H9 (cell line): Measurements from ENCODE around the gene MAJIN. TPM values are rescaled to one million over a fixed set of nuclear protein-coding genes. Genes with fewer than 3 reads are reported as not detected.

Source experiments
- DNase-seq: peaks from one replicate; pipeline ENCODE4 v3.0.0-alpha.2; 2017
- H2AFZ ChIP-seq: one replicate; pipeline ENCODE4 v1.6.1; 2013; ENCODE audit warnings: mild to moderate bottlenecking, low read length, control low read depth, moderate library complexity
- H2AK5ac ChIP-seq: 2 replicates; pipeline ENCODE4 v1.6.1; 2013; ENCODE audit warnings: low read length, control low read depth, mixed read lengths; ENCODE audit not compliant: insufficient read length
- H2BK120ac ChIP-seq: one replicate; pipeline ENCODE4 v1.6.1; 2013; ENCODE audit warnings: low read depth, mild to moderate bottlenecking, low read length, control low read depth, inconsistent platforms; ENCODE audit not compliant: poor library complexity, severe bottlenecking
- H2BK12ac ChIP-seq: 2 replicates; pipeline ENCODE4 v1.6.1; 2013; ENCODE audit warnings: low read length, control low read depth, mixed read lengths, low read depth; ENCODE audit not compliant: insufficient read length
- H2BK15ac ChIP-seq: 2 replicates; pipeline ENCODE4 v1.6.1; 2013; ENCODE audit warnings: low read depth, low read length, control low read depth
- H2BK20ac ChIP-seq: one replicate; pipeline ENCODE4 v1.6.1; 2013; ENCODE audit warnings: low read depth, mild to moderate bottlenecking, low read length, control low read depth, inconsistent platforms; ENCODE audit not compliant: poor library complexity, severe bottlenecking
- H2BK5ac ChIP-seq: 2 replicates; pipeline ENCODE4 v1.6.1; 2013; ENCODE audit warnings: low read length, control low read depth, mixed read lengths; ENCODE audit not compliant: insufficient read length
- H3K14ac ChIP-seq: 2 replicates; pipeline ENCODE4 v1.6.1; 2013; ENCODE audit warnings: low read length, control low read depth; ENCODE audit not compliant: insufficient read depth
- H3K18ac ChIP-seq: 2 replicates; pipeline ENCODE4 v1.6.1; 2013; ENCODE audit warnings: low read depth, mild to moderate bottlenecking, mixed read lengths, low read length, control low read depth; ENCODE audit not compliant: insufficient read length
- H3K23ac ChIP-seq: 2 replicates; pipeline ENCODE4 v1.6.1; 2013; ENCODE audit warnings: low read length, control low read depth, mixed read lengths, low read depth; ENCODE audit not compliant: insufficient read length
- H3K23me2 ChIP-seq: 2 replicates; pipeline ENCODE4 v1.6.1; 2013; ENCODE audit warnings: low read depth, mild to moderate bottlenecking, mixed read lengths, low read length, control low read depth; ENCODE audit not compliant: insufficient read length, poor library complexity, severe bottlenecking
- H3K27ac ChIP-seq: 2 replicates; pipeline ENCODE4 v1.5.1; 2013; ENCODE audit warnings: low read length, control low read depth, mixed read lengths, low read depth; ENCODE audit not compliant: insufficient read length
- H3K27me3 ChIP-seq: 2 replicates; pipeline ENCODE4 v1.6.1; 2013; ENCODE audit warnings: low read length, control low read depth, inconsistent platforms; ENCODE audit not compliant: insufficient read depth
- H3K4ac ChIP-seq: 2 replicates; pipeline ENCODE4 v1.6.1; 2013; ENCODE audit warnings: low read depth, mild to moderate bottlenecking, control low read depth, inconsistent platforms, low read length, moderate library complexity
- H3K4me1 ChIP-seq: 2 replicates; pipeline ENCODE4 v1.6.1; 2013; ENCODE audit warnings: low read length, control low read depth, inconsistent platforms; ENCODE audit not compliant: insufficient read depth
- H3K4me2 ChIP-seq: 2 replicates; pipeline ENCODE4 v1.6.1; 2013; ENCODE audit warnings: low read length, control low read depth, mixed read lengths; ENCODE audit not compliant: insufficient read length, insufficient read depth
- H3K56ac ChIP-seq: 2 replicates; pipeline ENCODE4 v1.6.1; 2013; ENCODE audit warnings: low read depth, mild to moderate bottlenecking, mixed read lengths, low read length, control low read depth; ENCODE audit not compliant: insufficient read length
- H3K79me1 ChIP-seq: 2 replicates; pipeline ENCODE4 v1.6.1; 2013; ENCODE audit warnings: low read depth, mild to moderate bottlenecking, moderate library complexity, low read length, control low read depth, inconsistent platforms; ENCODE audit not compliant: insufficient read depth, poor library complexity, severe bottlenecking
- H3K79me2 ChIP-seq: 2 replicates; pipeline ENCODE4 v1.6.1; 2013; ENCODE audit warnings: low read length, control low read depth, inconsistent platforms; ENCODE audit not compliant: insufficient read depth
- H3K9ac ChIP-seq: 2 replicates; pipeline ENCODE4 v1.6.1; 2013; ENCODE audit warnings: low read length, control low read depth, mixed read lengths; ENCODE audit not compliant: insufficient read length; ENCODE audit errors: extremely low read depth
- H3K9me3 ChIP-seq: one replicate; pipeline ENCODE4 v1.6.1; 2013; ENCODE audit warnings: low read depth, low read length, inconsistent platforms; ENCODE audit not compliant: control insufficient read depth
- H3T11ph ChIP-seq: one replicate; pipeline ENCODE4 v1.6.1; 2013; ENCODE audit warnings: mild to moderate bottlenecking, low read length, control low read depth, inconsistent platforms
- H4K20me1 ChIP-seq: one replicate; pipeline ENCODE4 v1.6.1; 2013; ENCODE audit not compliant: control insufficient read depth, insufficient read length, insufficient read depth
- H4K5ac ChIP-seq: 2 replicates; pipeline ENCODE4 v1.6.1; 2013; ENCODE audit warnings: low read depth, mild to moderate bottlenecking, mixed read lengths, low read length, control low read depth; ENCODE audit not compliant: insufficient read length
- H4K8ac ChIP-seq: replicated peaks from 2 replicates; pipeline ENCODE4 v1.6.1; 2013; ENCODE audit warnings: low read length, control low read depth, mixed read lengths, low read depth; ENCODE audit not compliant: insufficient read length
- H4K91ac ChIP-seq: 2 replicates; pipeline ENCODE4 v1.6.1; 2013; ENCODE audit warnings: low read depth, mild to moderate bottlenecking, moderate library complexity, mixed read lengths, low read length, control low read depth; ENCODE audit not compliant: insufficient read length
- H3K27ac Mint-ChIP-seq, 3 experiments: 2 replicates in 2 of 3; 3 replicates in 1 of 3; pipeline ENCODE4 v1.8.0; 2020 to 2021; ENCODE audit warnings: mixed read lengths in 3 of 3, mild to moderate bottlenecking in 1 of 3, moderate library complexity in 1 of 3
- H3K27me3 Mint-ChIP-seq: 2 replicates; pipeline ENCODE4 v1.8.0; 2021; ENCODE audit warnings: low read depth, mild to moderate bottlenecking, moderate library complexity, mixed read lengths
- H3K36me3 Mint-ChIP-seq, 3 experiments: 2 replicates in 2 of 3; 3 replicates in 1 of 3; pipeline ENCODE4 v1.8.0; 2020 to 2021; ENCODE audit warnings: low read depth in 3 of 3, mixed read lengths in 3 of 3; ENCODE audit not compliant: insufficient read depth in 1 of 3
- H3K4me1 Mint-ChIP-seq, 2 experiments: 2 replicates each; pipeline ENCODE4 v1.8.0; 2020; ENCODE audit warnings: mixed read lengths in 2 of 2
- H3K4me3 Mint-ChIP-seq, 2 experiments: 2 replicates in 1 of 2; 3 replicates in 1 of 2; pipeline ENCODE4 v1.8.0; 2020 to 2021; ENCODE audit warnings: mild to moderate bottlenecking in 2 of 2, mixed read lengths in 2 of 2, moderate library complexity in 1 of 2
- H3K9me3 Mint-ChIP-seq, 2 experiments: 2 replicates in 1 of 2; 3 replicates in 1 of 2; pipeline ENCODE4 v1.8.0; 2020; ENCODE audit warnings: mild to moderate bottlenecking in 2 of 2, mixed read lengths in 2 of 2, moderate library complexity in 1 of 2
- CTCF ChIP-seq: fragments of 200-600 bp; sonication (generic); conservative IDR thresholded peaks from 3 replicates; pipeline ENCODE4 v1.8.0; 2021; ENCODE audit warnings: antibody characterized with exemption, mild to moderate bottlenecking
- WGBS: extraction: QIAGEN DNeasy Blood & Tissue Kit; methylation state at CpG from one replicate; pipeline ENCODE4 v1.1.7; 2013; ENCODE audit warnings: missing lambda C conversion rate, low lambda C conversion rate, mixed read lengths; ENCODE audit not compliant: insufficient read length; ENCODE audit errors: extremely low coverage; 5-methylcytosine and 5-hydroxymethylcytosine counted together
- total RNA-seq: library from RNA; stranded (reverse); gene quantifications from 2 replicates; pipeline ENCODE4 v1.2.1, GENCODE V29; 2021

MAJIN gene
- total RNA-seq, 1 experiment from 2014 or later = not detected

GRCh38 chr11:64913171-64913727 is 58.7 kb downstream of the MAJIN start:
- no CpG with 5 or more reads among the region's 18 CpGs for WGBS
- no peak overlapping the region for H3K9ac ChIP-seq
- H2BK12ac ChIP-seq = no peak overlapping the region
- no peak overlapping the region for H3K27ac Mint-ChIP-seq
- H3K79me2 ChIP-seq = no peaks in the 10 kb centered on the region
- no peak overlapping the region for H3K18ac ChIP-seq
- no peak overlapping the region for H2AFZ ChIP-seq
- no peaks in the 10 kb centered on the region for H3K79me1 ChIP-seq
- no peaks in the 10 kb centered on the region for H3K9me3 Mint-ChIP-seq
- no peak overlapping the region for H2BK5ac ChIP-seq
- H4K5ac ChIP-seq = no peak overlapping the region
- no peak overlapping the region for H4K8ac ChIP-seq
- no peak overlapping the region for H3K27ac ChIP-seq
- H3K56ac ChIP-seq = no peak overlapping the region
- no peak overlapping the region for H4K91ac ChIP-seq
- H2BK120ac ChIP-seq = no peak overlapping the region
- H3K23me2 ChIP-seq = peaks cover 10% of the 10 kb centered on the region
- H2AK5ac ChIP-seq = no peak overlapping the region
- H3K9me3 ChIP-seq = no peaks in the 10 kb centered on the region
- H3T11ph ChIP-seq = no peak overlapping the region
- H3K36me3 Mint-ChIP-seq = peaks cover 8 to 35% (median 24%) of the 10 kb centered on the region in 3 experiments; a peak in 6 of 7 replicates
- H2BK15ac ChIP-seq = no peak overlapping the region
- no peak overlapping the region for H3K14ac ChIP-seq
- H3K23ac ChIP-seq = no peak overlapping the region
- no peaks in the 10 kb centered on the region for H3K4me1 ChIP-seq
- no peak overlapping the region for H3K4me2 ChIP-seq
- no peaks in the 10 kb centered on the region for H4K20me1 ChIP-seq
- peaks cover 18 to 21% of the 10 kb centered on the region in 2 experiments for H3K4me1 Mint-ChIP-seq
- DNase-seq = no peak
- no peaks in the 10 kb centered on the region for H3K27me3 Mint-ChIP-seq
- no peak overlapping the region for H3K4ac ChIP-seq
- H3K4me3 Mint-ChIP-seq = no peak overlapping the region
- H3K27me3 ChIP-seq = no peaks in the 10 kb centered on the region
- no peak overlapping the region for H2BK20ac ChIP-seq
- no peak for TF ChIP-seq CTCF
